ENCODE data around the gene HSBP1.

- TF ChIP-seq BRD4 (IDR thresholded peaks at IDR 0.05) (no peak), HDAC1 (IDR thresholded peaks at IDR 0.05) (no peak), PYGO2 (tag; IDR thresholded peaks at IDR 0.05) (no peak), ZBTB26 (CRISPR knock-in tag; IDR thresholded peaks at IDR 0.05) (no peak), PCBP1 (IDR thresholded peaks at IDR 0.05; ENCODE audit: low read depth, low read length, poor library complexity, severe bottlenecking) (no peak), ARID2 (IDR thresholded peaks at IDR 0.05) (no peak), MED1 (CRISPR knock-in tag; IDR thresholded peaks at IDR 0.05; ENCODE audit: borderline replicate concordance) (no peak), SPI1 (IDR thresholded peaks at IDR 0.05; ENCODE audit: borderline replicate concordance, low read depth, low read length) (no peak), POLR2AphosphoS2 (IDR thresholded peaks at IDR 0.05; ENCODE audit: low read length) (no peak), ZBTB11 (CRISPR knock-in tag; IDR thresholded peaks at IDR 0.05) (no peak), CBX2 (IDR thresholded peaks at IDR 0.05; ENCODE audit: insufficient read depth, low read length, poor library complexity, severe bottlenecking) (no peak), TEAD2 (tag; IDR thresholded peaks at IDR 0.05) (no peak)
- TF ChIP-seq, protein P1, sequence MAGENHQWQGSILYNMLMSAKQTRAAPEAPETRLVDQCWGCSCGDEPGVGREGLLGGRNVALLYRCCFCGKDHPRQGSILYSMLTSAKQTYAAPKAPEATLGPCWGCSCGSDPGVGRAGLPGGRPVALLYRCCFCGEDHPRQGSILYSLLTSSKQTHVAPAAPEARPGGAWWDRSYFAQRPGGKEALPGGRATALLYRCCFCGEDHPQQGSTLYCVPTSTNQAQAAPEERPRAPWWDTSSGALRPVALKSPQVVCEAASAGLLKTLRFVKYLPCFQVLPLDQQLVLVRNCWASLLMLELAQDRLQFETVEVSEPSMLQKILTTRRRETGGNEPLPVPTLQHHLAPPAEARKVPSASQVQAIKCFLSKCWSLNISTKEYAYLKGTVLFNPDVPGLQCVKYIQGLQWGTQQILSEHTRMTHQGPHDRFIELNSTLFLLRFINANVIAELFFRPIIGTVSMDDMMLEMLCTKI (IDR thresholded peaks at IDR 0.05; ENCODE audit: partially characterized antibody): no peak
- TF ChIP-seq, protein P2, sequence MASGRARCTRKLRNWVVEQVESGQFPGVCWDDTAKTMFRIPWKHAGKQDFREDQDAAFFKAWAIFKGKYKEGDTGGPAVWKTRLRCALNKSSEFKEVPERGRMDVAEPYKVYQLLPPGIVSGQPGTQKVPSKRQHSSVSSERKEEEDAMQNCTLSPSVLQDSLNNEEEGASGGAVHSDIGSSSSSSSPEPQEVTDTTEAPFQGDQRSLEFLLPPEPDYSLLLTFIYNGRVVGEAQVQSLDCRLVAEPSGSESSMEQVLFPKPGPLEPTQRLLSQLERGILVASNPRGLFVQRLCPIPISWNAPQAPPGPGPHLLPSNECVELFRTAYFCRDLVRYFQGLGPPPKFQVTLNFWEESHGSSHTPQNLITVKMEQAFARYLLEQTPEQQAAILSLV (tag; IDR thresholded peaks at IDR 0.05): no peak
Observed at GRCh38 chr16:83814659-83814985, 6.8 kb downstream of the HSBP1 start.

Data from K562 (cell line).